Right lobe of liver (tissue), 6 donors: ENCODE data around the gene VSIG10L. TPM values are rescaled to one million over a fixed set of nuclear protein-coding genes. Genes with fewer than 3 reads are reported as not detected.

Source experiments
- ATAC-seq, 4 donors: fragments of 200-7000 bp; cut with Tn5 transposase; one replicate each; pipeline ENCODE4 v1.9.1; 2020; ENCODE audit warnings: mild to moderate bottlenecking in 4 of 4, moderate library complexity in 4 of 4
- DNase-seq, 3 donors: peaks; one replicate each; pipeline ENCODE4 v3.0.0-alpha.2; 2020
- H3K27ac ChIP-seq, 3 donors: fragments of 200-600 bp; one replicate each; pipeline ENCODE4 v1.8.0; 2022
- H3K27me3 ChIP-seq, 2 donors: fragments of 200-600 bp; one replicate each; pipeline ENCODE4 v1.8.0; 2022
- H3K36me3 ChIP-seq, 4 donors: fragments of 200-600 bp; sonication (generic) in 1 of 4; one replicate each; pipeline versions ENCODE4 v1.5.1 to v1.8.0; 2017 to 2022; ENCODE audit warnings: control low read depth in 1 of 4
- H3K4me1 ChIP-seq, 4 donors: fragments of 200-600 bp; sonication (generic) in 1 of 4; one replicate each; pipeline versions ENCODE4 v1.5.1 to v1.8.0; 2017 to 2022; ENCODE audit warnings: control low read depth in 1 of 4
- H3K4me3 ChIP-seq, 3 donors: fragments of 200-600 bp; one replicate each; pipeline ENCODE4 v1.8.0; 2022
- H3K9me3 ChIP-seq, 4 donors: fragments of 200-600 bp; sonication (generic) in 1 of 4; one replicate each; pipeline versions ENCODE4 v1.5.1 to v1.8.0; 2017 to 2022; ENCODE audit warnings: control low read depth in 1 of 4
- CTCF ChIP-seq, 4 donors: fragments of 200-600 bp in 3 of 4; fragments of 450-650 bp in 1 of 4; IDR thresholded peaks; one replicate each; pipeline versions ENCODE4 v1.5.1 to v1.8.0; 2016 to 2022; ENCODE audit warnings: antibody characterized with exemption in 4 of 4, mild to moderate bottlenecking in 2 of 4
- POLR2A ChIP-seq: fragments of 450-650 bp; IDR thresholded peaks from one replicate; pipeline ENCODE4 v1.6.1; 2017; ENCODE audit warnings: antibody characterized with exemption, mild to moderate bottlenecking
- WGBS: methylation state at CpG from one replicate; pipeline ENCODE4 v1.1.6; 2018; ENCODE audit warnings: low coverage, low lambda C conversion rate; ENCODE audit not compliant: insufficient coverage; ENCODE audit errors: missing lambda C conversion rate; 5-methylcytosine and 5-hydroxymethylcytosine counted together
- intact Hi-C, 2 donors: fragments of 100-400 bp; cut with DNase I; formaldehyde crosslinking; loops; one replicate each; pipeline versions ENCODE4 v1.11.2 to v1.14.1; 2022
- total RNA-seq, 6 experiments: library from RNA; depleted of rRNA in 2 of 6; stranded (reverse); fragments of >200 nt in 2 of 6; fragmentation: NEBNext Ultra II Directional in 3 of 6; extraction: Animal tissue kit (Norgen Biotek cat#: 25700) in 3 of 6; gene quantifications; one replicate each; pipeline versions ENCODE4 v1.1.0 to v1.2.4, GENCODE V29; 2016 to 2023
- donor health status: DM: no; HTN: yes; CAD: no.
- donor health status: DM: no; HTN: no; CAD: no.
- donor health status: DM: no; HTN: no; CAD: no.
- donor health status: DM: no; HTN: yes; CAD: no.
- donor health status: DM: no; HTN: yes; CAD: no.

Gene VSIG10L
- total RNA-seq, 6 experiments from 2014 or later = 1.3 to 4.5 (median 2.8) TPM

GRCh38 chr19:51341066-51341465 is 873 bp downstream of the VSIG10L start:
- H3K4me3 ChIP-seq = no peak overlapping the region
- ATAC-seq = no peak
- no peak for DNase-seq
- H3K27ac ChIP-seq = peak overlapping the region in 1 of 3 donors; percentile 33
- intact Hi-C loops = no loop called here
- peaks cover 0 to 18% (median 0%) of the 10 kb centered on the region in 4 donors for H3K4me1 ChIP-seq
- peaks cover 0 to 12% (median 6%) of the 10 kb centered on the region in 4 donors for H3K36me3 ChIP-seq
- WGBS = 78% methylated on average over 8 of the region's 18 CpGs
- TF ChIP-seq POLR2A = no peak
- no peak for TF ChIP-seq CTCF (IDR thresholded peaks at IDR 0.05)
- H3K9me3 ChIP-seq = no peaks in the 10 kb centered on the region
- no peaks in the 10 kb centered on the region for H3K27me3 ChIP-seq

DNA sequence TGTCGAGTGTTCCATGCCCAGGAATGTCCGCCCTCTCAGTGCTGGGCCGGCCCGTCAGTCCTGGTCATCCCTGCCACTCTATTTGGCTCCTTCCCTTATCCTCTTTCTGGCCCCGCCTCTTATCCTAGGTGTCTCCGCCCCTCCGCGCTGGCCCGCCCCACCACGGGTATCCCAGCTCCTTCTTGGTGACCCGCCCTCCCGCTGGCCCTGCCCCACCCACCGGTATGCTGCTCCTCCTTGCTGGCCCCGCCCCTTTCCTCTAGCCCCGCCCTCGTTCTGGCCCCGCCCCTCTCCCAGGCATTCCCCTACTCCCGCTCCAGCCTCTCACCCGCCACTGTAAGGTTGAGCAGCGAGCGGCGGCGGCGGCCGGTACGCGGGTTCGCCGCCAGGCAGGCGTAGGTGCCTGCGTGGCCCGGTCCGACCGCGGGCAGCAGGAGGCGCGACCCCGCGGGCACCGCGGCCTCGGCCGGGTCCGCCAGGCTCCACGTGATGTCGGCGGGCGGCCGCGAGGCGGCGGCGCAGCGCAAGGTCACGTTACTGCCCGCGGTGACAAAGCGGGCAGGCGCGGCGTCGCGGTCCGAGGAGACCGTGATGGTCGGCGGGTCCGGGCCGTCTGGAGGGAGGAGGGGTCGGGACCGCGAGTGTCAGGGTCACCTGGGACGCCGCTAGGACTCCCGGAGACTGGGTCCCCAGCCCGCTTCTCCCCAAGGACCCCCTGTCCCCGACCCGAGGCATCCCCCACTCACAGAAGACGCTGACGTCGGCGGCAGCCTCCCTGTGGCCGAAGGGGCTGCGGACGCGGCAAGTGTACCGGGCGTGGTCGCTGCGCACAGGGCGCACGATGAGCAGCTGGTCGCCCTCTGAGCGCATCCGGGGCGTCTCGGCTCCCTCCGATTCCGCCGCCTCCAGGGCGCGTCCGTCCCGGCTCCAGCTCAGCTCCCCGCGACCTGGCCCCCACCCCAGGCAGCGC is 2.0 kb downstream of the VSIG10L start:
- 4% methylated on average over 22 of the region's 107 CpGs for WGBS
- peak; percentile 91 to 96 (median 94) for ATAC-seq
- peak overlapping the region; percentile 65 to 77 (median 75) for H3K4me3 ChIP-seq
- intact Hi-C loops = loop anchor here in 1 of 2 donors (5.0 kb wide), 1 partner anchor 67 kb away; no protein-coding TSS in a partner anchor
- H3K36me3 ChIP-seq = peaks cover 0 to 6% (median 2%) of the 10 kb centered on the region in 4 donors
- H3K4me1 ChIP-seq = peaks cover 0 to 18% (median 0%) of the 10 kb centered on the region in 4 donors
- peak; percentile 100 for DNase-seq
- H3K9me3 ChIP-seq = no peaks in the 10 kb centered on the region
- H3K27ac ChIP-seq = peak overlapping the region; percentile 54 to 73 (median 58)
- H3K27me3 ChIP-seq = no peaks in the 10 kb centered on the region
- TF ChIP-seq CTCF (IDR thresholded peaks at IDR 0.05) (peak in 3 of 4 donors; percentile 22 to 42 (median 41)), POLR2A (peak; percentile 88)

- intact Hi-C loops = loop anchor here in 1 of 2 donors (5.0 kb wide), 1 partner anchor 68 kb away; no protein-coding TSS in a partner anchor
- Histone ChIP-seq H3K9me3 (no peaks in the 10 kb centered on the region), H3K27me3 (no peaks in the 10 kb centered on the region), H3K36me3 (no peaks in the 10 kb centered on the region), H3K4me3 (peak overlapping the region; percentile 65 to 77 (median 75)), H3K27ac (no peak overlapping the region), H3K4me1 (peaks cover 0 to 18% (median 0%) of the 10 kb centered on the region in 4 donors)
- no peak for ATAC-seq
- DNase-seq = no peak
- 0% methylated on average over 10 of the region's 10 CpGs for WGBS
- TF ChIP-seq POLR2A (no peak), CTCF (IDR thresholded peaks at IDR 0.05) (no peak)
These were observed 2.6 kb downstream of the VSIG10L start for GRCh38 chr19:51339313-51339686.

GRCh38 chr19:51338563-51339312 is 3.2 kb downstream of the VSIG10L start:
- WGBS = 6% methylated on average over 20 of the region's 43 CpGs
- TF ChIP-seq POLR2A = no peak
- peak; percentile 86 to 90 (median 88) for TF ChIP-seq CTCF (IDR thresholded peaks at IDR 0.05)
- Histone ChIP-seq H3K27ac (no peak overlapping the region), H3K27me3 (no peaks in the 10 kb centered on the region), H3K4me1 (peaks cover 0 to 18% (median 0%) of the 10 kb centered on the region in 4 donors), H3K4me3 (peak overlapping the region; percentile 65 to 77 (median 75)), H3K36me3 (no peaks in the 10 kb centered on the region), H3K9me3 (no peaks in the 10 kb centered on the region)
- peak; percentile 87 to 89 (median 88) for DNase-seq
- intact Hi-C loops = loop anchor here in 1 of 2 donors (5.0 kb wide), 1 partner anchor 69 kb away; no protein-coding TSS in a partner anchor
- peak; percentile 68 to 73 (median 70) for ATAC-seq
